Mucosa of stomach (tissue), 1 donor: ENCODE data around the gene CXCL1.
A peak's percentile ranks its signal among the peaks of the same experiment; 100 is the strongest.

Experiments used
- H3K27me3 ChIP-seq: one replicate; pipeline ENCODE4 v1.7.0; 2013; ENCODE audit warnings: mild to moderate bottlenecking, low read length; ENCODE audit not compliant: control insufficient read depth, insufficient read depth
- H3K36me3 ChIP-seq: one replicate; pipeline ENCODE4 v1.7.0; 2013; ENCODE audit warnings: low read length; ENCODE audit not compliant: control insufficient read depth, insufficient read depth
- H3K4me1 ChIP-seq: one replicate; pipeline ENCODE4 v1.7.0; 2013; ENCODE audit warnings: mild to moderate bottlenecking, low read length; ENCODE audit not compliant: control insufficient read depth, insufficient read depth
- H3K4me3 ChIP-seq: one replicate; pipeline ENCODE4 v1.7.0; 2013; ENCODE audit warnings: low read length
- H3K9ac ChIP-seq: one replicate; pipeline ENCODE4 v1.7.0; 2013; ENCODE audit warnings: mild to moderate bottlenecking, low read length, moderate library complexity
- H3K9me3 ChIP-seq: one replicate; pipeline ENCODE4 v1.7.0; 2013; ENCODE audit warnings: mild to moderate bottlenecking, low read length, moderate library complexity; ENCODE audit not compliant: control insufficient read depth
- donor health status: Pancreatic carcinoma.

Gene CXCL1

DNA sequence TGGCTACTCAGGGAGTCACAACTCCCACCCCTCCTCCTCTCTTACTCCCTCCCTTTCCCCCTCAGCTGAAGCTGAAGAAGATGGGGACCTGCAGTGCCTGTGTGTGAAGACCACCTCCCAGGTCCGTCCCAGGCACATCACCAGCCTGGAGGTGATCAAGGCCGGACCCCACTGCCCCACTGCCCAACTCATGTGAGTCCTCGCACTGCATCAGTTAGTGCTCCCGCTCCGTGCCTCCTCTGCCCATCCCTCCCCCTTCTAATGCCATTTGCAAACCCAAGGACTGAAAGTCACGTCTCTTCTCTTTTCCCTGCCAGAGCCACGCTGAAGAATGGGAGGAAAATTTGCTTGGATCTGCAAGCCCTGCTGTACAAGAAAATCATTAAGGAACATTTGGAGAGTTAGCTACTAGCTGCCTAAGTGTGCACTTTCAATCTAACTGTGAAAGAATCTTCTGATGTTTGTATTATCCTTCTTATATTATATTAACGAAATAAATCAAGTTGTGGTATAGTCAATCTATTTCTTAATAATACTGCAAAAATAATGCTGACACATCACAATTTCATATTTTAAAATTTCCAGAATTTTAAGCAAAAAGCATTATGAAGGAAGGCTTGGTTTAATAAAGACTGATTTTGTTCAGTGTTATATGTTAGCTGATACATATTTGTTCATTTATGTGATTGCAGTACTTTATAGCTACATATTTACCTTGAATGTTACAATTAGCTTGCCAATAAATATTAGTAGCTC lies 15.3 kb upstream of the CXCL1 start:
- Histone ChIP-seq H3K4me1 (no peaks in the 10 kb centered on the region), H3K4me3 (no peak overlapping the region), H3K36me3 (no peaks in the 10 kb centered on the region), H3K9ac (no peak overlapping the region), H3K9me3 (no peaks in the 10 kb centered on the region), H3K27me3 (peaks cover 7% of the 10 kb centered on the region)

DNA sequence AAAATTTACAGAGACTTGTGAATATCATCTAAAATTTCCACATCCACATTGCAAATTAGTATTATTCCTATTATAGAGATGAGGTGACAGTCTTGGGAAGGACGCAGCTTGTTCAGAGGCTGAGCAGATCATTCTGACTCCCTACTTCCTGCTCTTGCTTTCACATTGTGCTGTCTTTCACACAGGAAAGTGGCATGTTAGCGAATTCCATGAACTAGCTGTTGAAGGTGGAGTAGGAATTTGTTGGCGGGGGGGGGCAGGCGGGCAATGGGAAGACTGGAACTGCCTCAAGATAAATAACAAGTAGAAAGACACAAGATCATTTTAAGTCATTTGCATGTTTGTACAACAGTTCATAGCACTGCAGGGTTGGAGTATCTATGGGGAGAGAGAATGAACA lies 13.8 kb upstream of the CXCL1 start:
- no peak overlapping the region for H3K9ac ChIP-seq
- H3K27me3 ChIP-seq: peaks cover 7% of the 10 kb centered on the region
- no peaks in the 10 kb centered on the region for H3K4me1 ChIP-seq

DNA sequence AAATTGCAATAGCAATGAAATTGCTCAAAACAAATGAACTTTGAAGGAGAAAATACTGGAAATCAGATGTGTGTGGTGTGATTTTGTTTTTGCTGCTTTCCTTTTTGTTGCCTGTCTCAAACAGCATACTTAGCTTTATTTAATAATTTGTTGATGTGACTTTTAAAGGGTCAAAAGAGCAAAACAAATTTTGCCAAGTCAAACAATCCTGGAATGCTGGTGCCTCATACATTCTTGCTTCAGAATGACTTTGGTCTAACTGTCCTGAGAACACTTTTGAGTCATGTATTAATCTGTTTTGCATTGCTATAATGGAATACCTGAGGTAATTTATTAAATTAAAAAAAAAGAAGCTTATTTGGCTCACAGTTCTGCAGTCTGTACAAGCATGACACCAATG lies 12.7 kb upstream of the CXCL1 start:
- H3K9ac ChIP-seq: no peak overlapping the region
- H3K4me3 ChIP-seq: no peak overlapping the region
- peaks cover 7% of the 10 kb centered on the region for H3K27me3 ChIP-seq
- H3K36me3 ChIP-seq: no peaks in the 10 kb centered on the region
- H3K4me1 ChIP-seq: no peaks in the 10 kb centered on the region
- no peaks in the 10 kb centered on the region for H3K9me3 ChIP-seq

More for the DNA sequence above, 13.8 kb upstream of the CXCL1 start:
- Histone ChIP-seq H3K9me3 (no peaks in the 10 kb centered on the region), H3K4me3 (no peak overlapping the region), H3K36me3 (no peaks in the 10 kb centered on the region)

DNA sequence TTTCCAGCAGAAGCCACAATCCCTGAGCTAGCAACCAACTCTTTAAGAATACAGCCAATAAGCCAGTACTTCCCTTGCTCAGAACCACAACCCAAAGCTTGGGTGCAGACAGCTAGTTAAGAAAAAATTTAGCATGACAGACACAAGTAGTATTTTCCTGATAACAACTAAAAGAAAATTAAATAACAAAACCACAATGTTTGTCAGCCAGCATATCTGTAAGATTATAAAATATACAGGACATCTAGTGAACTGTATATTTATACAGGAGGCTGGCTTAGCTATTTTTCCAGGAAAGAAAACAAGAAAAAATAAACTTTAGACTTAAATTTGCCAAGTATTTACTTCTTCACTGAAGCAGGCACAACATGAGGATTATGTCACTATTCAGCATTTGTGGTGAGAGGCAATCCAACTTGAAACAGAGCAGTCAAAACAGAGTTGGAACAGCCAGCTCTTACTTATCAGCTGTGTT lies 9.5 kb upstream of the CXCL1 start:
- H3K27me3 ChIP-seq: no peaks in the 10 kb centered on the region
- H3K9me3 ChIP-seq: no peaks in the 10 kb centered on the region
- H3K4me1 ChIP-seq: no peaks in the 10 kb centered on the region
- H3K36me3 ChIP-seq: no peaks in the 10 kb centered on the region
- no peak overlapping the region for H3K4me3 ChIP-seq
- H3K9ac ChIP-seq: no peak overlapping the region

DNA sequence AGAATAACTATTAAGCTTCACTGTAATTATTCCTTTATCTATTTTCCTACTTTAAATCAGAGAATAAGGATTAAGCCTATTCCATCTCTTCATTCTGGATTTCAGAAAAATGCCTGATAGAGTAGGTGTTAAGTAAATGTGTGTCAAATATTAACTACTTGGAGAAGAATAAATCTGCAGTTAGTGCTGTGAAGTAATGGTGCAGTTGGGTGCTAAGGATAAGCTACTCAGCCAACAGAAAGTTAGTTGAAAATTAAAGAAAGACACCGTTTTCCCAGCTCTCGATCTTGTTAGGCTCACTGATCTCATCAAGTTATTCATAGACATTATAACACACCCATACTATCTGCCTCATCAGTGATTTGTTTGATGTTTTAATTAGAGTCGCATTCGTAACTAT lies 9.0 kb upstream of the CXCL1 start:
- H3K4me3 ChIP-seq: no peak overlapping the region
- H3K27me3 ChIP-seq: no peaks in the 10 kb centered on the region
- no peaks in the 10 kb centered on the region for H3K36me3 ChIP-seq
- no peaks in the 10 kb centered on the region for H3K9me3 ChIP-seq
- H3K4me1 ChIP-seq: no peaks in the 10 kb centered on the region
- no peak overlapping the region for H3K9ac ChIP-seq

DNA sequence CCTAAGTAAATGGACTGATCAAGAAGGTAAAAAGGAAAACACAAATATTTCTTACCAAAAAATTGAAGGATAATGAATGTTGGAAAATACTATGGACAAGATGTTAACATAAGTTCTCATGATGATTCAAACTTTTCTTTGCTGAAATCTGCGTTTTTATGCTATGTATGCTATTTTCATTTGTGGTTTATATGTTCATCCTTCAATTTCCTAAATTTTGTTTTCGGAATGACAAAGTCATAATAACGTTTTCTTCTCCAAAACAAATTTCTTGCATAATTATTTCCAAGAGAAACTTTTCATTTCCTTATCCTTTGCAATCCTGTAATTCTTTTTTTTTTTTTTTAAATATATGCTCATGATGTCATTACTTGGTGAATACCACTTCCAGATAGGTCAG lies 8.3 kb upstream of the CXCL1 start:
- H3K4me3 ChIP-seq: no peak overlapping the region
- H3K4me1 ChIP-seq: no peaks in the 10 kb centered on the region
- H3K36me3 ChIP-seq: no peaks in the 10 kb centered on the region
- H3K9me3 ChIP-seq: no peaks in the 10 kb centered on the region
- H3K9ac ChIP-seq: no peak overlapping the region
- no peaks in the 10 kb centered on the region for H3K27me3 ChIP-seq

DNA sequence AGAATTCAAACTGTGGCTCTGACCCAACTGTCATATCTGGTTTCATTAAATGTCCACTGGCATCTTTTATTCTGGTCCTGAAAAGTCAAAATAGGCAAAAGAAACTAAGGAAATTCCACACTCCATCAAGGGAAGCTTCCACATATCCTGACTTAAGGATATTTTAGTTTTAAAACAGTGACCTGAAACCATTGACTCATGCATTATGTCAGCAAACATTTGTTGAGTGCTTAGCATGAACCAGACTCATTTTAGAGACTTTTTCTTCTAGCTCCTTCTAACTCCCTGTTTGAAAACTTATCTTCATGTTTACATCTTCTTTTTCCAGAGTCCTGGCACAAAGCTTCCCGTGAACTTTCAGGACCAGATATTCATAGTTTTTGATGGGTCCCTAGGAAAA lies 6.9 kb upstream of the CXCL1 start:
- H3K27me3 ChIP-seq: no peaks in the 10 kb centered on the region
- no peaks in the 10 kb centered on the region for H3K9me3 ChIP-seq
- no peak overlapping the region for H3K9ac ChIP-seq
- no peaks in the 10 kb centered on the region for H3K36me3 ChIP-seq
- no peaks in the 10 kb centered on the region for H3K4me1 ChIP-seq
- H3K4me3 ChIP-seq: no peak overlapping the region

DNA sequence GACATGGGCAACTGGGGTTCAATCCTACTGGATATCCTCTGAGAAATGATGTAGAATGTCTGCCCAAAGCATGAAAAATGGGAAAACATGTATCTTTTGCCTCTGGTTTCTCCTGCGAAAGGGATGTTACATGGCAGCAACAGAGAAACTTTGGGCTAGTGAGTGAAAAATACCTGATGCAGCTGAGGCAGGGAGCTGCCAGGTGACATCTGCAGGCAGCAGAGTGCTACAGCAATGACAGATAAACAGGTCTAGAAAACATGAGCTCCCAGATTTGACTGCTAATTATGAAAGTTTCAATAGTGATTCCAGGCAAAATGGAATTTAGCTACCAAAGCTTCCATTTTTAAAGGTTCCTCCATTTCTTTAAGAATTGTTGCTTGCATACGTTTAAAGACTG lies 4.8 kb upstream of the CXCL1 start:
- Histone ChIP-seq H3K36me3 (no peaks in the 10 kb centered on the region), H3K27me3 (no peaks in the 10 kb centered on the region), H3K4me1 (peaks cover 7% of the 10 kb centered on the region)

DNA sequence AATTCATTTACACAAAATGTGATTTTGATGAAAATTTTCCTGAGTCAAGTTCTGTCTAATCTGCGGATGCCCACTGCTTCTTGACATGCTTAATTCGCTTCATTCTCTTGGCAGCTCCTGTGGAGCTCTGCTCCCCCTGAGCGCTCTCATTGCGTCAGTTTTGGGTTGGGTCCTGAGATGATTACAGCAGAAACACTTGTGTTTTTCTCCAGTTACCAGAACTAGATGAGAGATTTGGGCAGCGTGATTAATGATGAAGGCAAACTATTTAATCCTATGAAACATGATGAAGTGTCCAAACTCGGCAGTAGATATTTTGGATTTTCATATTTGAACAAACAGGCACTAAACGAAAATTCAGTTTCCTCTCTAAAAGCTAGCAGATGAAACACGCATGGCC lies 4.2 kb upstream of the CXCL1 start:
- H3K36me3 ChIP-seq: no peaks in the 10 kb centered on the region
- H3K4me1 ChIP-seq: peaks cover 11% of the 10 kb centered on the region
- no peaks in the 10 kb centered on the region for H3K27me3 ChIP-seq
- no peak overlapping the region for H3K4me3 ChIP-seq
- no peak overlapping the region for H3K9ac ChIP-seq
- no peaks in the 10 kb centered on the region for H3K9me3 ChIP-seq

More for the DNA sequence above, 4.8 kb upstream of the CXCL1 start:
- no peaks in the 10 kb centered on the region for H3K9me3 ChIP-seq
- no peak overlapping the region for H3K4me3 ChIP-seq
- H3K9ac ChIP-seq: no peak overlapping the region

DNA sequence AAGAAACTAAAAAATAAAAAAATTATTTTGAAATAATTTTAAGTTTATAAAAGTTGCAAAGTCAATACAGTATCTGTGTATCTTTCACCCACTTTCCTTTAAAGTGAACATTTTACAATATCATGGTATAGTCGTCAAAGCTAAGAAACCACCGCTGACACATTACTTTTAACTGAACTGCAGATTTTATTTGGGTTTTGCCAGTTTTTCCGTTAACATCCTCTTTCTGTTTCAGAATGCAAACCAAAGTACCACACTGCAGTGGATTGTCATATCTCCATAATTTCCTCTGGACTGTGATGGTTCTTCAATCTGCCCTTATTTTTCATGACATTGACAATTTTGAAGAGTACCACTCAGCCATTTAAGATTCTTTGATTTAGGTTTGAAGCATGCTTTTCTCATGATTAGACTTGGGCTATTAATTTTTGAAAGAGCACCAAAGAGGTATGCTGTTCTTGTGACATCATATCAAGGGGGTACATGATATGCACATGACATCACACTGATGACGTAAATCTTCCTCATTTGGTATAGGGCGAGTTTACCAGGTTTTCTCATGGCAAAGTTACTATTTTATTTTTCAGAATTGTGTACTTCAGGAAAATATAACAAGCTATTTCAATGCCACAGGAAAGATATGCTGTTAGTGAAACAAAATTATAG lies 3.6 kb upstream of the CXCL1 start:
- H3K36me3 ChIP-seq: no peaks in the 10 kb centered on the region
- no peak overlapping the region for H3K9ac ChIP-seq
- peaks cover 14% of the 10 kb centered on the region for H3K4me1 ChIP-seq
- H3K4me3 ChIP-seq: no peak overlapping the region
- H3K9me3 ChIP-seq: no peaks in the 10 kb centered on the region
- H3K27me3 ChIP-seq: no peaks in the 10 kb centered on the region

DNA sequence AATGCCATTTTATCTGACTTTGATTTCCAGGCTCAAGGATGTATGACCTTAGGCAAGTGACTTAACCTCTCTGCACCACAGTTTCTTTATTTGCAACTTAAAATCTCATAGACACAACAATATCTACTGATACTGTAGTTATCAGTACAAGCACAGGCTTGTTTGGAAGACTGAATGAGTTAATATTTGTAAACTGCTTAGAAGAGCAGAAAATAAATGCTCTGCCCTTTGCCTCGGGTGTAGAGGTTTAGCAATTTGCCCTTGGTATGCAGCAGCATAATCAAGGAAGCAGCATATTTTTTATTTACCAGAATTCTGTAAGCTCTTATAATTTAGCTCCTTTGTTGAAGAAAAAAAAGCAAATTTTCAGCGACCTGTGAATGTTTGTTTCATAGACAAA lies 2.9 kb upstream of the CXCL1 start:
- no peak overlapping the region for H3K9ac ChIP-seq
- H3K27me3 ChIP-seq: no peaks in the 10 kb centered on the region
- H3K4me1 ChIP-seq: peaks cover 14% of the 10 kb centered on the region
- H3K4me3 ChIP-seq: no peak overlapping the region
- H3K36me3 ChIP-seq: no peaks in the 10 kb centered on the region
- no peaks in the 10 kb centered on the region for H3K9me3 ChIP-seq

DNA sequence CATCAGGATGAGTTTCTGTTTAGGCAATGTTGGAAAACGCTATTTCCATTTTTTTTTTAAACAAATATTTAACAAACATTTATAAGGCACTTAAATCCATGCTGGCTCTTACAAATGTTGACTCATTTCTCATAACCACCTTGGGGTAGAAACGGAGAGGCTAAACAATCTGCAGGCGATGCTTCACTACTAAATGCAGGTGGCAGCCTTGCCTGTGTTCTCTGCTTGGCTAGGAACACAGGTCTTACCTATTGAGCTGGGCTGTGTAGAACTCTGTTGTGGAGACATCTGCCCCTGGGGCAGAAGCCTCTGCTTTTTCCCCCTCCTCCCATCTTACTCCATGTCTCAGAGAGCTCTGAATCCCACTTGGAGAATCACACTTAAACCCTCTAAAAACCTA lies 1.4 kb upstream of the CXCL1 start:
- Histone ChIP-seq H3K9ac (peak overlapping the region; percentile 12), H3K36me3 (no peaks in the 10 kb centered on the region), H3K27me3 (no peaks in the 10 kb centered on the region), H3K4me3 (no peak overlapping the region), H3K9me3 (no peaks in the 10 kb centered on the region), H3K4me1 (peaks cover 14% of the 10 kb centered on the region)
